GM12864 (cell line): ENCODE measurements around the gene ADAD2.

ENCODE experiments used
- DNase-seq: peaks from one replicate; pipeline ENCODE4 v3.0.0-alpha.2; 2011; ENCODE audit warnings: low read depth
- H3K4me3 ChIP-seq: 2 replicates; pipeline ENCODE4 v1.5.1; 2011; ENCODE audit warnings: mild to moderate bottlenecking, low read depth, low read length, control low read depth
- CTCF ChIP-seq: IDR thresholded peaks from 2 replicates; pipeline ENCODE4 v1.5.1; 2011; ENCODE audit warnings: low read depth, mild to moderate bottlenecking, moderate library complexity, low read length, control low read depth, inconsistent platforms; ENCODE audit errors: missing control alignments

The ADAD2 gene

DNA sequence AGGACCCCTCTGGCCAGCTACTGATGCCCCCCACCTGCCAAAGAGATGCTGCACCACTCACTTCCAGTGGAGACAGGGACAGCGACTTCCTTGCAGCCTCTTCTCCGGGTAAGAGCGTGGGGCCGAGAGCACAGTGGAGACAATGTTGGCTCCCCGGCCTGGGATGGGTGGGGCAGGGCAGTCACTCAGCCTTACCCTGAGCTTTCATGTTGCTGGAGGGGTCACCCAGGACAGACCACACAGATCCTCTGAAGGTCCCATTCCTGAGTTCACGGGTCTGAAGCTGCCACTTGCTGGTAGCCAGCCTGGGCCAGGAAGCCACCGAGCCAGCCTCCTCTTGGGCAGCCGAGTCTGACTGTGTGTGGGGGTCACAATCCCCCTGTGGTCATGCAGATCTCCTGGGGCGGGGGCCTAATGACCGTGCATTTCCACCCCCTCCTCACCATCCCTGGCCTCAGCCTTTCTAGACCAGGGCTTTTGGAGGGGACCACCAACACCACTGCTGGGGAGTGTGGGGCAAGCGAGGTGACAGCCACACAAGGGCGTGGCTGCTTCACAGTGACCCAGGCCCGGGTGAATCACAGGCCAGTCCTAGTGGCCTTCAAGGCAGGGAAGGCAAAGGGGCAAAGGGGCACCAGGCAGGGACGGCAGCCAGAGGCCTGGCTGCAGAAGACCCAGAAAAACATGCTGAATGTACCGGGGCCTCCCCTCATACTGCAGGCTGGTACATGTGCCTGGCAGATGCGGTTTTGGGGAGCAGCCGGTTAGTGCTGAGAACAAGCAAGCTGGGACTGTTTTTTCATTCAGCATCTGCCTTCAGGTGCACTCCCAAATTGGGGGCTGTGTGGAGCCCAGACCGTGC, 14.5 kb upstream of the ADAD2 start:
- DNase-seq: no peak
- H3K4me3 ChIP-seq: no peak overlapping the region
- TF ChIP-seq CTCF: no peak

GRCh38 chr16:84177741-84178073, 13.2 kb upstream of the ADAD2 start:
- no peak overlapping the region for H3K4me3 ChIP-seq
- TF ChIP-seq CTCF: no peak
- DNase-seq: no peak

- no peak for DNase-seq
- H3K4me3 ChIP-seq: no peak overlapping the region
- no peak for TF ChIP-seq CTCF
Measured at GRCh38 chr16:84178146-84178765, 12.7 kb upstream of the ADAD2 start.

- no peak for DNase-seq
- no peak overlapping the region for H3K4me3 ChIP-seq
- TF ChIP-seq CTCF: no peak
Measured at GRCh38 chr16:84178892-84179611, 11.9 kb upstream of the ADAD2 start.

DNA sequence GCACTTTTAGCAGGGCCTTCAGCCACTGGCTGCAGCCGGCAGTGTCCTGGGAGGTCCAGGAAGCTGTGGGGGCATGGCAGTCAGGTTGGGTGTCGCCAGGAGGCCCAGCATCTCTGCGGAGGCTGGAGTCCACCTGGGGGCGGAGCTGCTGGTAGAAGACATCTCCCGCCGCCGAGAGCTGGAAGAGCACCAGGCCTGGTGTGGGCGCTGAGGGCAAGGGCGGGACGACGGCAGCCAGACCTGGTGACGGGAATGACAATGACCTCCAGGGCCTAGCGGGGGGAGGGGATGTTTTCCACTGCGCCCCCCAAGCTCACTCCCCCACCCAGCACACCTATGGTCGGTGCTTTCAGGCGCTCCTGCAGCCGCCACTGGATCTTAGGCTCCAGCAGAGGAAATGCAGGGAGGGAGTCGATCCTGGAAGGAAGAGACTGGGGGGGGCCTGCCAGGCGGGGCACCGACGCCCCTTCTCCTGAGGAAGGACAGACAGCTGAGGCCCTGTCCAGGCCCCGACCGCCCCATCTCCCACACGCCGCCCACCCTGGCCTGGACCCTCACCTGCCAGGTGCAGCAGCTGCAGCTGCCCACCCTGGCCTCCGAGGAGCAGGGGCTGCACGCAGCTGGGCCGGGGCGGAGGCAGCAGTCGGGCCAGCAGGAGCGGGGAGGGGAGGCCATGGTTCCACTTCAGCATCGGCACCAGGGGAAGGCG, 11.2 kb upstream of the ADAD2 start:
- no peak for DNase-seq
- H3K4me3 ChIP-seq: no peak overlapping the region
- no peak for TF ChIP-seq CTCF

DNA sequence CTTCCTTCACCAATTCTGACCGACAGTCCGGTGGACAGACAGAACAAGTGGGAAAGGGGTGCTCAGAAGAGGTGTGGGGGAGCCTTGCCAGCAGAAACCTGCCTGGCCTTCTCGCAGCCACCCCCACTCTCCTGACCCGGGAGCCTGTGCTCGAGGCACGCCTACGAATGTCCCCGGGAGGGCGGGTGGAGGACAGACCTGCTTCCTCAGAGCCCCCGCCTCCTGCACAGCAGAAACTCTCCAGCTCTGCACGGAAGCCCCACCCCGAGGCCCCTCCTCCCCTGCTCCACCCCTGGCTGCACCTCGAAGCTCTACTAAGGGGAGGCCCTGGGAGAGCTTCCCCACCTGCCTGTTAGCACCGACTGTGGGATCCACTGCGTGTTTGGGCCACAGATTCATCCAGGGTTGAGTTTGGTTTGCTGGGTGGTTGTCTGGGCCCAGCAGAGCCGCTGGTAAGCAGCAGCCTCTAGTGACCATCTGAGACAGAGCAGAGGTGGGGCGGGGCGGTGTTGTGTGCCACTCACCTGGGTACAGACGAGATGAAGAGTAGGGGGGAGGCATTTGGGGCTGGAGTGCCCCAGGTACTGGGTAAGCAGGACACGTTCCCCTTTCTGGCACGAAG, 10.3 kb upstream of the ADAD2 start:
- no peak for TF ChIP-seq CTCF
- no peak for DNase-seq
- H3K4me3 ChIP-seq: no peak overlapping the region
